Stimulated activated CD4-positive, alpha-beta T cell treated with anti-CD3 and anti-CD28 coated beads, Interleukin-1b, Interleukin-23, amount 100 ng/mL, for 4 hours (primary cell): ENCODE measurements around the gene PERM1.
"Not testable (repeated sequence)": the region's sequence is repeated elsewhere in the genome, so short reads cannot be mapped to it uniquely, and the experiment has no call there.

Experiments used
- DNase-seq, 2 donors: peaks; one replicate each; pipeline ENCODE4 v3.0.0-alpha.2; 2020; ENCODE audit warnings: low read depth in 2 of 2

Gene PERM1

GRCh38 chr1:978069-978834 lies 3.6 kb downstream of the PERM1 start:
- no peak for DNase-seq

- DNase-seq, result not testable (repeated sequence)
Observed at GRCh38 chr1:976791-977190, 5.1 kb downstream of the PERM1 start.

DNA sequence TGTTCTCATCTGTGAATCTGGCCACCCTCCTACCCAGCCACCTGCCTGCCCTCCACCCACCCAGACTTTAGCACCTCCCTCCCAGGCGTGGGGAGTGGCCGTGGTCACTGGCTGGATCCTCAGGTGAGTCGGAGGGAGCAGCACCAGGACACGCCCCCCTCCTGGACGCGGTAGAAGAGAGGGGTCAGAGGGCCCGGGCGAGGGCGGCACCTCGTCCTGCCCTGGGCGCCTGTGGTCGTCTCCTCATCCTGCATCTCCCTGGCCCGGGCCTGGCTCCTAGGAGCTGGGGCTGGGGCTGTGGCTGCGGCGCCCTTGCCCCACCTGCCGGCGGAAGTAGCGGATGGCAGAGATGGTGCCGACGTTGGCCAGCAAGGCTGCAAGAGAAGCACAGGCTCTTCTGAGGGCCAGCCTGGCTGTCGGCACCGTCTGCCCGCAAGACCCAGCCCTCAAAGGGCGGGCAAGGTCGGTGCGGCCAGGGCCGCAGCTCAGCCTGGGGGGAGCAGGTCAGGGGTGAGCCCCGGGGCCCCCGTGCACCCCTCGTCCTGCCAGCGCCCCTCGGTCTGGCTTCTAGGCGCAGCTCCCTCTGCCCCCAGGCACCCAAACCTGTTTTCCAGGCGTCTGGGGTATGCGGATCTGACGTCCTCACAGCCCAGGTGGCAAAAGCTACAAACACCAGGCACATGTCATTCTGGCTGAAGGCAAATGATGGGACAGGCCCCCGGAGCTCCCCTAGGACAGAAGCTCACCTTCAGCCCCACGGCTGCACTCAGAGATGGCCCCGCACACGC lies 5.8 kb downstream of the PERM1 start:
- DNase-seq, result peak; percentile 59 to 61

DNA sequence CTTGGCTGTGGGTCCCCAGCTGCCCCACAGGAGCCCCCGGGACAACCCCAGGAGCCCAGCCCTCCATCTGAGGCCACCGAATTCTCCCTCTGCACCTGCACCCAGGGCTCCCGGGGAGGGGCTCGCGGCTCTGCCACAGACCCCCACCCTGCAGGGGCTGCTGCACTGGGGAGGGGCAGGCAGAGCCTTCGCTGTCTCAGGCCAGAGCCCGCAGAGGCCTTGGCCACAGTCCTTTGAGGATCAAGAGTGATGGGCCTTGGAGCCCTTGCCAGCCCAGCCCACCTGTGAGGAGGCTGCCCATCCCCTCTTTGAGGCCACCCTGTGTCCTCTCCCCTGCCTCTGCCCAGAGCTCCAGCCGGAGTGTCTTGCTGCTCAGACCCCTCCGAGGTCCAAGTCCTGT lies 6.5 kb downstream of the PERM1 start:
- no peak for DNase-seq

GRCh38 chr1:974687-975328 lies 7.1 kb downstream of the PERM1 start:
- DNase-seq, result no peak

DNA sequence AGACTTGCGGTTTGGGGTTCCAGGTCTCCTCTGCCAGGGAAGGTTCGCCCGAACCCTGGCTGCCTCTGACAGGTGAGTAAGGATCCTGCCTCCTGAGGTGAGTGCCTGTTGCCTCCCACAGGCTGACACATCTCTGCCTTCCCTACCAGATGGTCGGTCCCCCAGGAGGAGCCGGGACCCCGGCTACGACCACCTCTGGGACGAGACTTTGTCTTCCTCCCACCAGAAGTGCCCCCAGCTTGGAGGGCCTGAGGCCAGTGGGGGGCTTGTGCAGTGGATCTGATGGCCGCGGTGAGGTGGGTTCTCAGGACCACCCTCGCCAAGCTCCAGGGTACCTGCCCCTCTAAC lies 7.6 kb downstream of the PERM1 start:
- no peak for DNase-seq

- DNase-seq, result no peak
Observed at GRCh38 chr1:973459-974292, 8.2 kb downstream of the PERM1 start.

GRCh38 chr1:972726-973458 lies 9.0 kb downstream of the PERM1 start:
- no peak for DNase-seq

- DNase-seq, result no peak
Observed at GRCh38 chr1:971751-972506, 10.0 kb downstream of the PERM1 start.

DNA sequence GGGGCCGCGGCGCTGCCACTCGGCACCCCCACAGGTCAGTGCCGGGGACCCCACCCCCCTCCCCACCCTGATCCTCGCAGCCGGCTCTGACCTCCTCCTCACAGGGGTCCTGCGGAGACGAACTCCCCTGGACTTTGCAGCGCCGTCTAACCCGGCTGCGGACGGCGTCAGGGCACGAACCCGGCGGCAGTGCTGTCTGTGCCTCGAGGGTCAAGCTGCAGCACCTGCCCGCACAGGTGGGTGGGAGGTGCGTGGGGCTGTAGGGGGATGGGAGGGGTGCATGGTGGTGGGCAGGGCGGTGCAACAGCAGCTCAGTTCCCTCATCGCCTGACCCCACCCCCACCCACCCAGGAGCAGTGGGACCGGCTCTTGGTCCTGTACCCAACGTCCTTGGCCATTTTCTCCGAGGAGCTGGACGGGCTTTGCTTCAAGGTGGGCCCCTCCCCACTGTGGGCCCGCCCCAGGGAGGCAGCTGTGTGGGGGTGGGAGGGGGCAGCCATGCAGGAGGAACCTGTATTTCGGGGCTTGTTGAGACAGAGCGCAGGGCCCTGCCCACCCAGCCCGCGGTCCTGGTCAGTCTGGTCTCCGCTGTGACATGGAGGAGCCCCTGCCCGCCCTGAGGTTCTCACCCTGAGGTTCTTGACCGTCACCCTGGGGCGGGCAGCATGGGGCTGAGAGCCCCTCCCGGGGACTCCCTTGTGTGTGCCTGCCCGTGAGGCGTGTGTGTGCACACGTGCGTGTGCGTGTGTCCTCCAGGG lies 10.7 kb downstream of the PERM1 start:
- DNase-seq, result no peak

GRCh38 chr1:970242-970972 lies 11.5 kb downstream of the PERM1 start:
- DNase-seq, result no peak

GRCh38 chr1:969260-969855 lies 12.5 kb downstream of the PERM1 start:
- no peak for DNase-seq

DNA sequence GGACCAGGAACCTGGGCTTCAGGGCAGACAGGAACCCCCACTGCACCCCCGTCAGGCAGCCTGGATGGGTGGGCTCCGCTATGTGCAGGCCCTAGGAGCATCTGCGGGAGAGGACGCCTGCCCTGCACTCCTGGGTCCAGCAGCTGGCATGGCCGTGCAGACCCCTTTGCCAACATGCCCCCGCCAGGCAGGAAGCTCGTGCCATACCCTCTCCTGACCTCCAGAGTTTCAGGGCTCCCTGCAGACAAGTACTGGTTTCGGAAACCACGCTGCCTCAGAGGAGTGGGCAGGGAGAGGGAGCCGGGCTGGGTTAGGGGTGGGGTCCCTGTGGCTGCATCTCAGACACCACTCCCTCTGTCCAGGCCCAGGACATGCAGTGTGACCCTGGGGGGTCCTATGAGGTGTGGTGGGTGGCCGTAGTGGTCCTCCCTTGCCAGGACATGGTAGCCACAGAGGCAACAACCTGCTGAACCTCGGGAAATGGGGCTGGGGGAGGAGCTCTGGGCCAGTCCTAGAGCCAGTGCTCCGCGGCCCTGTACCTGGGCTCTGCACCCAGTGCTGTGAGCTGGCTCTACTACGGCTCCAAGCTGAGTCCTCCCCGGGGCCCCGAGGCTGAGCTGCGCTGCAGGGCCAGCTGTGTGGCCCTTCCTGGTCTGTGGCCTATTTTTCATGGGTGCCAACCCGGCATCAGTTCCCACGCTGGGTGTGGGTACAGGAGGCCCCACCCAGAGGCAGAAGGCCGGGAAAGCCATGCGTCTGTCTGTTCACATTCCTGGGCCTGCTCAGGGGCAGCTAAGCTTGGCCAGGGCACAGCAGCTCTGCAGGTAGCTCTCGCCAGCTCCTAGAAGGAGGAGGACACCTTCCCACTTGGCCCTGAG lies 14.2 kb downstream of the PERM1 start:
- no peak for DNase-seq

- peak; percentile 80 to 90 for DNase-seq
Observed at GRCh38 chr1:966704-967300, 15.1 kb downstream of the PERM1 start.

- peak in 1 of 2 donors; percentile 25 for DNase-seq
Observed at GRCh38 chr1:966135-966703, 15.7 kb downstream of the PERM1 start, which contains the start of gene PLEKHN1. PLEKHN1 (plus strand) TSS chr1:966482; CDS start chr1:966532, 50 bp downstream.

DNA sequence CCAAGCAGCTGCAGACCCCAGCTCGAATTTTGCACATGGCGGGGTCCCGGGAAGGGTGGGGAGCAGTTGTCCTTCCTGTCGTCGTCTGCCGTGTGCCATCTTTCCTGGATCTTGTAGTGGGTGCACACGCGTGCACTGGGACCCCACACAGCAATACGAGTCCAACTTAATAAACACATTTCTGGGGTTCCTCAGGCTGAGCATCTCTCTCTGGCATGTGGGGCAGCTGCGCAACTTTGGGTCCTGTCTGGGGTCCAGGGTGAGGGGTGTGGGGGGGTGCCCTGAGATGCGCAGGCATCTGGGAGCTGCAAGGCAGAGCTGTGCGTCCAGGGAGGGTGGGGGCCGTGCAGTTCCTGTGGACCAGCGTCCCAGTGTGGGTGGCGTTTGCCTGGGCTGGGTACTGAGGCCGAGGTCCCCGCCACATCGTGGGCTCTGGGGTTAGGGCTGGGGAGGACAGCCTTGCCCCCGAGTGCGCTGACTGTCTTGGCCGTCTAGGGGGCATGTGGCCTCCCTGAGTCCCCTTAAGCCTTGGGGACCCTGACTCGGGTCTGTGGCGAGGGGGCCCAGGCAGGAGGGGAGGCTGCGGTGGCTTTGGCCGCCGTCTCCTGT lies 16.3 kb downstream of the PERM1 start:
- no peak for DNase-seq
